Mesenchymal stem cell (in vitro differentiated cells and primary cell): ENCODE data around the gene MYMX.
A peak's percentile ranks its signal among the peaks of the same experiment; 100 is the strongest.

ENCODE experiments used
- DNase-seq: peaks from one replicate; pipeline ENCODE4 v3.0.0-alpha.2; 2013
- H2AFZ ChIP-seq: one replicate; pipeline ENCODE4 v1.6.1; 2013; ENCODE audit warnings: low read depth, mild to moderate bottlenecking, control low read depth, inconsistent platforms, low read length, moderate library complexity
- H2AK5ac ChIP-seq: 2 replicates; pipeline ENCODE4 v1.6.1; 2013; ENCODE audit warnings: low read length, moderate library complexity, mild to moderate bottlenecking, inconsistent platforms; ENCODE audit not compliant: severe bottlenecking
- H2BK120ac ChIP-seq: one replicate; pipeline ENCODE4 v1.6.1; 2013; ENCODE audit warnings: low read depth, mild to moderate bottlenecking, inconsistent platforms, low read length, moderate library complexity
- H2BK12ac ChIP-seq, 2 experiments: one replicate each; pipeline ENCODE4 v1.6.1; 2013; ENCODE audit warnings: inconsistent platforms in 2 of 2, low read length in 2 of 2, mild to moderate bottlenecking in 2 of 2, moderate library complexity in 2 of 2, control low read depth in 1 of 2
- H2BK15ac ChIP-seq: one replicate; pipeline ENCODE4 v1.6.1; 2013; ENCODE audit warnings: mild to moderate bottlenecking, low read depth, inconsistent platforms; ENCODE audit not compliant: poor library complexity, severe bottlenecking
- H2BK5ac ChIP-seq: 2 replicates; pipeline ENCODE4 v1.6.1; 2013; ENCODE audit warnings: low read depth, mild to moderate bottlenecking, low read length, control low read depth, inconsistent platforms; ENCODE audit not compliant: poor library complexity, severe bottlenecking
- H3K14ac ChIP-seq, 2 experiments: one replicate each; pipeline ENCODE4 v1.6.1; 2013; ENCODE audit warnings: inconsistent platforms in 2 of 2, low read length in 2 of 2, control low read depth in 1 of 2, mild to moderate bottlenecking in 1 of 2, moderate library complexity in 1 of 2
- H3K18ac ChIP-seq, 2 experiments: one replicate each; pipeline ENCODE4 v1.6.1; 2013; ENCODE audit warnings: inconsistent platforms in 2 of 2, low read length in 2 of 2, control low read depth in 1 of 2, low read depth in 1 of 2, mild to moderate bottlenecking in 1 of 2
- H3K23ac ChIP-seq, 2 experiments: one replicate each; pipeline ENCODE4 v1.6.1; 2013; ENCODE audit warnings: inconsistent platforms in 2 of 2, low read length in 2 of 2, mild to moderate bottlenecking in 2 of 2, moderate library complexity in 2 of 2, control low read depth in 1 of 2
- H3K27ac ChIP-seq: 2 replicates; pipeline ENCODE4 v1.5.1; 2013; ENCODE audit warnings: mild to moderate bottlenecking, moderate library complexity, low read length, control low read depth, inconsistent platforms; ENCODE audit not compliant: poor library complexity, severe bottlenecking
- H3K27me3 ChIP-seq, 2 experiments: 2 replicates each; pipeline versions ENCODE4 v1.6.1 to v1.7.0; 2013; ENCODE audit warnings: low read length in 2 of 2, mild to moderate bottlenecking in 2 of 2, moderate library complexity in 2 of 2, control low read depth in 1 of 2, inconsistent platforms in 1 of 2; ENCODE audit not compliant: control insufficient read depth in 1 of 2, insufficient read depth in 1 of 2
- H3K36me3 ChIP-seq, 2 experiments: 2 replicates each; pipeline versions ENCODE4 v1.6.1 to v1.7.0; 2013; ENCODE audit warnings: low read length in 2 of 2, control low read depth in 1 of 2, inconsistent platforms in 1 of 2, low read depth in 1 of 2, mild to moderate bottlenecking in 1 of 2; ENCODE audit not compliant: insufficient read depth in 2 of 2, control insufficient read depth in 1 of 2
- H3K4ac ChIP-seq, 2 experiments: one replicate each; pipeline ENCODE4 v1.6.1; 2013; ENCODE audit warnings: inconsistent platforms in 2 of 2, low read length in 2 of 2, mild to moderate bottlenecking in 2 of 2, moderate library complexity in 2 of 2, control low read depth in 1 of 2, low read depth in 1 of 2
- H3K4me1 ChIP-seq: 2 replicates; pipeline ENCODE4 v1.6.1; 2013; ENCODE audit warnings: low read depth, low read length, control low read depth; ENCODE audit not compliant: control insufficient read depth, insufficient read depth
- H3K4me2 ChIP-seq: 2 replicates; pipeline ENCODE4 v1.6.1; 2013; ENCODE audit warnings: low read length, mild to moderate bottlenecking, inconsistent platforms; ENCODE audit not compliant: poor library complexity, severe bottlenecking
- H3K4me3 ChIP-seq, 2 experiments: 2 replicates each; pipeline versions ENCODE4 v1.5.1 to v1.7.0; 2013; ENCODE audit warnings: low read length in 2 of 2, mild to moderate bottlenecking in 2 of 2, control low read depth in 1 of 2, low read depth in 1 of 2; ENCODE audit not compliant: insufficient read depth in 1 of 2
- H3K79me1 ChIP-seq: replicated peaks from 2 replicates; pipeline ENCODE4 v1.6.1; 2013; ENCODE audit warnings: mild to moderate bottlenecking, control low read depth, low read length, inconsistent platforms; ENCODE audit not compliant: poor library complexity, severe bottlenecking
- H3K9ac ChIP-seq: 2 replicates; pipeline ENCODE4 v1.7.0; 2013; ENCODE audit warnings: mild to moderate bottlenecking, low read length, moderate library complexity
- H3K9me3 ChIP-seq: 2 replicates; pipeline ENCODE4 v1.7.0; 2013; ENCODE audit warnings: mild to moderate bottlenecking, low read length; ENCODE audit not compliant: control insufficient read depth
- H4K8ac ChIP-seq: one replicate; pipeline ENCODE4 v1.6.1; 2013; ENCODE audit warnings: inconsistent platforms, mild to moderate bottlenecking, low read length, moderate library complexity
- H4K91ac ChIP-seq: one replicate; pipeline ENCODE4 v1.6.1; 2013; ENCODE audit warnings: mild to moderate bottlenecking, low read length, inconsistent platforms
- WGBS: methylation state at CpG from one replicate; pipeline ENCODE4 v1.1.7; 2013; ENCODE audit warnings: mixed read lengths; 5-methylcytosine and 5-hydroxymethylcytosine counted together

MYMX gene

GRCh38 chr6:44234101-44235025, 17.6 kb downstream of the MYMX start:
- 47% methylated on average over 5 of the region's 5 CpGs for WGBS
- H2BK5ac ChIP-seq = peak overlapping the region; percentile 25
- peak; percentile 75 for DNase-seq
- no peaks in the 10 kb centered on the region for H3K9me3 ChIP-seq
- H3K4ac ChIP-seq = peak overlapping the region in 1 of 2 experiments; percentile 13
- peak overlapping the region; percentile 58 for H3K9ac ChIP-seq
- H3K27ac ChIP-seq = peak overlapping the region; percentile 74
- H3K14ac ChIP-seq = peak overlapping the region in 1 of 2 experiments; percentile 4
- peak overlapping the region; percentile 30 for H4K8ac ChIP-seq
- no peaks in the 10 kb centered on the region for H3K27me3 ChIP-seq
- no peak overlapping the region for H2BK15ac ChIP-seq
- peak overlapping the region; percentile 7 to 27 for H2BK12ac ChIP-seq
- no peak overlapping the region for H3K23ac ChIP-seq
- peaks cover 25% of the 10 kb centered on the region for H3K4me1 ChIP-seq
- H2BK120ac ChIP-seq = no peak overlapping the region
- H3K4me2 ChIP-seq = no peak overlapping the region
- H3K18ac ChIP-seq = peak overlapping the region; percentile 3 to 44
- peaks cover 14 to 42% of the 10 kb centered on the region in 2 experiments for H3K36me3 ChIP-seq
- peak overlapping the region; percentile 2 for H4K91ac ChIP-seq
- H2AK5ac ChIP-seq = peak overlapping the region; percentile 44
- H3K79me1 ChIP-seq = peaks cover 2% of the 10 kb centered on the region
- H2AFZ ChIP-seq = no peak overlapping the region
- H3K4me3 ChIP-seq = no peak overlapping the region

- no peak for DNase-seq
- H3K9ac ChIP-seq = peak overlapping the region; percentile 40
- no peak overlapping the region for H3K23ac ChIP-seq
- H3K27me3 ChIP-seq = no peaks in the 10 kb centered on the region
- H4K8ac ChIP-seq = no peak overlapping the region
- WGBS = 89% methylated on average over 5 of the region's 6 CpGs
- H3K4me2 ChIP-seq = peak overlapping the region; percentile 1
- H2BK5ac ChIP-seq = peak overlapping the region; percentile 25
- H3K14ac ChIP-seq = no peak overlapping the region
- H3K4me3 ChIP-seq = no peak overlapping the region
- H3K18ac ChIP-seq = no peak overlapping the region
- peaks cover 14 to 33% of the 10 kb centered on the region in 2 experiments for H3K36me3 ChIP-seq
- H2AFZ ChIP-seq = no peak overlapping the region
- H3K9me3 ChIP-seq = no peaks in the 10 kb centered on the region
- peaks cover 2% of the 10 kb centered on the region for H3K79me1 ChIP-seq
- no peak overlapping the region for H2BK120ac ChIP-seq
- peaks cover 25% of the 10 kb centered on the region for H3K4me1 ChIP-seq
- H2BK15ac ChIP-seq = peak overlapping the region; percentile 21
- no peak overlapping the region for H2BK12ac ChIP-seq
- no peak overlapping the region for H3K4ac ChIP-seq
- peak overlapping the region; percentile 74 for H3K27ac ChIP-seq
- H2AK5ac ChIP-seq = peak overlapping the region; percentile 20
- no peak overlapping the region for H4K91ac ChIP-seq
Observed at GRCh38 chr6:44235269-44235668, 18.5 kb downstream of the MYMX start.

DNA sequence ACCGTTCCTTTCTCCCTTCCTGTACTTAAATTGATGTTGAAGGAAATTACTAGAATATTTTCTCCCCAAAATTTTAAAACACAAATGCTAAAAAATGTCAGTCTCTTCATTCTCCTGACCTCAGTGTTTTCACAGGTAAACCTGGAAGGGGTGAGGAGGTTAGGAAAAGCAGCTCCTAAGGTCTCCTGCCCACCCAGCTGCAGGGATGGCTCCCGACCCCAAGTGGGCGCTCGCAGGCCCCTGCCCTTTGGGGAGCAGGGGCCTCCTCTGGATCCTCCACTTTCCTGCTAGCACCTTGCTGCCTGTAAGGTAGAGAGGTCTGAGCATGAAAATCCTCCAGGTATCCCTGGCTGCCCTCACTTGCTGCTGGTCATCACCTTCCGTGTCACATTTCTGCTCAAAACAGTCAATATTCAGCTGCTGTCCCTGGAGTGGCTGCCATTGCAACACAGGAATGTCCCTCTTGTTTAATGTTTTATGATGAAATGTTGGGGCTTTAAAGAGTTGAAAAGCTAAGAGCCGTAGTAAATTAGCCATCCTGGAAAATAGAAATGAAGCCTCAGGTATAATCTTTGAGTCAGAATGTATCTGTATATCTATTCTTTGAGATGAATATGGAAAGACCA, 19.3 kb downstream of the MYMX start:
- H3K23ac ChIP-seq = no peak overlapping the region
- no peak overlapping the region for H3K4me3 ChIP-seq
- no peak overlapping the region for H4K8ac ChIP-seq
- peak overlapping the region; percentile 25 for H2AK5ac ChIP-seq
- H2BK12ac ChIP-seq = no peak overlapping the region
- H2AFZ ChIP-seq = no peak overlapping the region
- peaks cover 12 to 26% of the 10 kb centered on the region in 2 experiments for H3K36me3 ChIP-seq
- peaks cover 25% of the 10 kb centered on the region for H3K4me1 ChIP-seq
- no peak overlapping the region for H3K9ac ChIP-seq
- H4K91ac ChIP-seq = no peak overlapping the region
- DNase-seq = no peak
- no peak overlapping the region for H3K4ac ChIP-seq
- H3K4me2 ChIP-seq = no peak overlapping the region
- H3K14ac ChIP-seq = no peak overlapping the region
- H2BK5ac ChIP-seq = no peak overlapping the region
- peaks cover 2% of the 10 kb centered on the region for H3K79me1 ChIP-seq
- 98% methylated on average over 5 of the region's 6 CpGs for WGBS
- H3K18ac ChIP-seq = no peak overlapping the region
- H3K9me3 ChIP-seq = no peaks in the 10 kb centered on the region
- H2BK120ac ChIP-seq = no peak overlapping the region
- no peaks in the 10 kb centered on the region for H3K27me3 ChIP-seq
- H3K27ac ChIP-seq = no peak overlapping the region
- H2BK15ac ChIP-seq = no peak overlapping the region
